Right renal cortex interstitium (tissue), 3 donors: ENCODE results near the gene FYTTD1. TPM values are rescaled to one million over a fixed set of nuclear protein-coding genes. Genes with fewer than 3 reads are reported as not detected.
"Not testable (repeated sequence)": the region's sequence is repeated elsewhere in the genome, so short reads cannot be mapped to it uniquely, and the experiment has no call there.

Experiments used
- DNase-seq, 3 donors: peaks; one replicate each; pipeline ENCODE4 v3.0.0-alpha.2; 2013; ENCODE audit warnings: low read depth in 3 of 3, low spot score in 2 of 3
- polyA plus RNA-seq, 3 donors: library from polyadenylated mRNA; unstranded; fragments of 120-200 nt; gene quantifications; one replicate each; pipeline ENCODE4 v1.2.1, GENCODE V29; 2013; ENCODE audit not compliant: insufficient read length in 3 of 3

FYTTD1 gene, protein sequence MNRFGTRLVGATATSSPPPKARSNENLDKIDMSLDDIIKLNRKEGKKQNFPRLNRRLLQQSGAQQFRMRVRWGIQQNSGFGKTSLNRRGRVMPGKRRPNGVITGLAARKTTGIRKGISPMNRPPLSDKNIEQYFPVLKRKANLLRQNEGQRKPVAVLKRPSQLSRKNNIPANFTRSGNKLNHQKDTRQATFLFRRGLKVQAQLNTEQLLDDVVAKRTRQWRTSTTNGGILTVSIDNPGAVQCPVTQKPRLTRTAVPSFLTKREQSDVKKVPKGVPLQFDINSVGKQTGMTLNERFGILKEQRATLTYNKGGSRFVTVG
- 100 to 1,000 TPM in 2 of 3 donors, 10 to 100 TPM in 1; 99.4 to 111 (median 108) TPM for polyA plus RNA-seq

DNA sequence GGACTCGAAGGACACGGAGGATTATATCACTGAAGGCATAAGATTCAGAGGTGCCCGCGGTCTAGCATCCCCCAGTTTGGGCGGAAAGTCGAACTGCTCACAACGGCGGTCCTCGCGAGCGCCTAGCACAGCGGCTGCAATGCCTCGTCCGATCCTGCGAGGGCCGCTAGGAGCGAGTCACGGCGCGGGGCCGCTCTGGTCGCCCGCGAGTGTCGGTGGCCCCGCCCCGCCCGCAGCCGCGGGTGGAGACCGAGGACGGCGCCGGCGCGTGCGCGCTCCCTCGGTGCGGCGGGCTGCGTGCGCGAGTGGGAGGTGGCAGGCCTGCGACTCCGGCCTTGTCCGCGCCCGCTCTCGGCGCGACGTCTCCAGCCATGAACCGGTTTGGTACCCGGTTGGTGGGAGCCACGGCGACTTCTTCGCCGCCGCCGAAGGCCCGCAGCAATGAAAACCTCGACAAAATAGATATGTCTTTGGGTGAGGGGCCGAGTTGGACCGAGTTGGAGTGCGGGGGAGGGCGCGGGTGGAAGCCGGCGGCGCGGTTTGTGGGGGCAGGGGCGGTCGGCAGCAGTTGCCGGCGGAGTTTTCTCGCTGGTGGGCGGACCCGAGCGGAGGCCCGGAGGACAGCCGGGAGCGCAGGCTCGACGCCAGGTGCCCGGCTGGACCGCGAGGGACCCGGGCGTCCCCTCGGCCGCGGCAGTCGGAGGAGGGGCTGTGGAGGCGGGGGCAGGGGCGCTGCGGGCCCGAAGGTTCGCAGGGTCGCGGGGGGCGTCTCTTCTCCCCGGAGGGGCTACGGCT, at the start of gene FYTTD1:
FYTTD1 (plus strand) TSS at position 283 of the 795 bp plus-strand sequence; CDS start at position 372, 89 bp downstream.
- peak; percentile 54 to 73 (median 69) for DNase-seq

DNA sequence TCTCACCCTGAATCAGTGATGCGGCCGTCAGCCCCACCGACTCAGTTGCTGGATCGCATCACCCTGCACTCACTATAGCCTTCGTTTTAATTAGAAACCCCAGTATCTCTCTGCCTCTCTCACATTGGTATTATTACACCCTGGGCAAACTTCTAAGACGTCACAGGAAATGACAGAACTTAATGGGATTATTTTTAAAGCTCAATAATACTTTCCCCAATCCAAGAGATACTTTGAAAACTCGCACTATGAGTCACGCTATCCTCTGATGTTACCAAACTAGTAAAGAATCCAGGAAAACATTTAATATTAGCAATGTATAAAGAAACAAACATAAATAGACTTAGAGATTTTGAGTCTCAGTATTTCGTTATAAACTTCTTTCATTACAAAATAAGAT, 49.6 kb upstream of the FYTTD1 start:
- no peak for DNase-seq

DNA sequence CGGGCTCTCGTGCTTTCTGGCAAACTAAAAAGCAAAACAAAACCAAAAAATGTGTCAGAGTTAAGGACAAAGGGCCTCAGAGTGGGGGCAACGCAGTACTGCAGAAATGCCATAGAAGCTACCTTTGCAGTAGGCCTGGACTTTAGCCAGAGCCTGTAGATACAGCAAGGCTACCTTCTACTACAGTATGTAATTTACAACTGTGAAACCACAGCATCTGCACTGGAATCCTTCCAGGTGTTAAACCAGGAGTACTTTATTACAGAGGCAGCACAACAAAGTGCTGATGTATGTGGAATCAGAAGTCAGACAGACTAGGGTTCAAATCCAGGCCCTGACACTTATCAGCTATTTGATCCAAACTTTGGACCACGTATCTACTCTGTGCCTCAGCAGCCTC, 47.8 kb upstream of the FYTTD1 start:
- DNase-seq: no peak

DNA sequence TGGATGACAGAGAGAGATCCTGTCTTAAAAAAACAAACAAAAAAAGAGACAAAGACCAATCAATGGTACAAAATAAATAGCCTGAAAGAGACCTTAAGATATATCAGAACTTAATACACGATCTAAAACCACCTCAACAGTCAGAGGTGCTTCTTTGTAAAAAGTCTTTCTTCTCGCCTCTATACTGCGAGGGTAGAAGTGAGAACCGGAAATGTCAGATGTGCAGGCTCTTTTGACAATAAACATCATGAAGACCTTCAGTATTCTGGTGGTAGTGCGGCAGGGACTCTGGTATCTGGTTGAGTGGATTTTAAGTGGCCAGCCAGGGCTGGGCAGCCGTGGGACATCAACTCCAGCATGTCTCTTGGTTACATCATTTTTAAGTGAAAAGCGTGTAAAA, 43.0 kb upstream of the FYTTD1 start:
- DNase-seq: no peak

DNA sequence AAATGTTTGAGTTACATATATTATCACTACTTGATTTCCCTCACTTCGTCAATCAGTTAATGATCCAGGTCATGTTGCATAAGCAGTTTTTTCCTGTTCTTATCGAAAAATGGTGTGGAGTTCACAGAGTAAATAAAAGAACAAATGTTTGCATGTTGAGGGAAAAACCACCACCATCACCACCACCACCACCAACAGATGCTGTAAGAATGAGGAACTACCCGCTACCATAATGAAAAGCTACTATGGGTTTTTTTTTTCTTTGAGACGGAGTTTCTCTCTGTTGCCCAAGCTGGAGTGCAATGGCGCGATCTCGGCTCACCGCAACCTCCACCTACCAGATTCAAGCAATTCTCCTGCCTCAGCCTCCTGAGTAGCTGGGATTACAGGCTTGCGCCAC, 40.5 kb upstream of the FYTTD1 start:
- DNase-seq: no peak

DNA sequence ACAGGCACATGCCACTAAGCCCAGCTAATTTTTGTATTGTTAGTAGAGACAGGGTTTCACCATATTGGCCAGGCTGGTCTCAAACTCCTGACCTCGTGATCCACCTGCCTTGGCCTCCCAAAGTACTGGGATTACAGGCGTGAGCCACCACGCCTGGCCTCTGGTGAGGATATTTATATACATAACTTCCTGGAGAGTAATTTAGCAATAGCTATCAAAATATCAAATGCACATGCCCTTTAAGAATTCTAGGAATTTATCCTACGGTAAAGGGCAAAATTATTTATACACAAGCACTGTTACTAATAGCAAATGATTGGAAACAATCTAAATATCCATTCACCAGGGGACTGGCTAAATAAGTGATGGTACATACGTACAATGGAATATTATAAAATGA, 38.7 kb upstream of the FYTTD1 start:
- DNase-seq: not testable (repeated sequence)

DNA sequence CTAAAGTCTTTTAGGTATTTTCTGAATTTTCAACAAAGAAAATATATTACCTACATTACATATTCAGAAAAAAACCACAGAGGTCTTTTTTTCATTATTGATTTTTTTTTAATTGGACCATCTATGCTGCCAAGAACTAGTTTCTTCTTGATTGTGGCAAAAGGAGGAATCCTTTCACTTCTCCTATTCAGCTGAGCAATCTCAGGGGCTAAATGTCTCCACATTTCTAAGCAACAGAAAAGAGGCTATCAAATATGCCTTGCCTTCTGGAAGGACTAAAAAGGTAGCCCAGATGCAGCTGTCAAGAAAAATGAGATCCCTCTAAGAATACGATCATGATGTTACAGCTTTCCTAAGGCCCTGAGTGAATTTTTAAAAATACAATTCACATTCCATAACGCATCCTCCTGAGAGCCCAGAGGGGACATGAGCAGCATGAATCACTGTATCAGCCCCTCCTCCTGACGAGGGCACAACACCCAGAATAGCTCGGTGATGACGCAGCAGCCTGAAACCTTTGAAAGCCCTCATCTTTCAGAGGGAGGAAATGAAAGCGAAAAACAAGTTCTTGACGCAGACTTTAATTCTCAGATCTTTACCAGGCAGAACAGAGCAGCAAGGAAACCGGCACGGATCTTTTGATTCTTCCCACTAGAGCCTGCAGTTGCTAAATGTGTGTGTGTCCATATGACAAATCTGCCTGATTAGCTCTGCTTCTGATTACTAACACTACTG, 37.5 kb upstream of the FYTTD1 start:
- DNase-seq: peak; percentile 31 to 57 (median 51)

DNA sequence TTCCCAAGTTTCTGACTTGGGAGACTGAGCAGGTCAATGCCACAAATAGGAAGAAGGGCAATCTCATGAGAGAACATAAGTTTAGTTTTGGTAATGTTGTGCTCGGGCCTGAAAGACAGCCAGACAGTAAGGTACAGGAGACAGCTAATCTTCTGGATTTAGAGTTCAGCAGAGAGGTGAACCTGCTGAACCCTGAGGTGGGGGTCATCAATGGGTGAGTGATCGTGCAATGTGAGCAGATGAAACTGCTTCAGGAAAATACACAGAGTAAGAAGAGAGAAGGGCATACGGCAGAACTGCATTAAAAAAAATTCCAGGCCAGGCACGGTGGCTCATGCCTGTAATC, 36.2 kb upstream of the FYTTD1 start:
- no peak for DNase-seq

DNA sequence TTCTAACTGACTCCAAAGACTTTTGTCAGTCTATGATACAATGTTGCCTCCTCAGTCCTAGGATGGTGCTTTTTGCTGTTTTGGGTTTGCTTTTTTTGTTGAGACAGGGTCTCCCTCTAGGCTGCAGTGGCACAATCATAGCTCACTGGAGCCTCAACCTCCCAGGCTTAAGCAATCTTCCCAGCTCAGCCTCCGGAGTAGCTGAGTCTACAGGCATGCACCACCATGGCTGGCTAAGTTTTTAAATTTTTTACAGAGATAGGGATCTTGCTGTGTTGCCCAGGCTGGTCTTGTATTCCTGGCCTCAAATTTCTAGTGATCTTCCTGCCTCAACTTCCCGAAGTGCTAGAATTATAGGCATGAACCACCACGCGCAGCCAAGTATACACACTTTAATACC, 35.4 kb upstream of the FYTTD1 start:
- no peak for DNase-seq

DNA sequence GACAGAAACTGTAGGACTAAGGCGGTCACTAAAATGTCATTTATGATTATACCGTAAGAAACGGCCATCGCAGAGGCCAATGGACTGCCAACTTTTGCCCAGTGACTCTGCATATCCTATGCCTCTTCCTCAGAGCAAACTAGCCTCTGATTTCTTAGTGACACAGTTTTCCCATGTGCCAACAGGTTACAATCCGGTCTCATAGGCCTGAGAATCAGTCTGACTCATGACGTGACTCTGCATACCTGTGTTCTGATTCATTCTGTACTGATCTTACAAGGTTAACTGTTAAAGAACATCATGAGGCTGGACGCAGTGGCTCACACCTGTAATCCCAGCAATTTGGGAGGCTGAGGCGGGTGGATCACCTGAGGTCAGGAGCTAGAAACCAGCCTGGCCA, 30.8 kb upstream of the FYTTD1 start:
- DNase-seq: no peak

DNA sequence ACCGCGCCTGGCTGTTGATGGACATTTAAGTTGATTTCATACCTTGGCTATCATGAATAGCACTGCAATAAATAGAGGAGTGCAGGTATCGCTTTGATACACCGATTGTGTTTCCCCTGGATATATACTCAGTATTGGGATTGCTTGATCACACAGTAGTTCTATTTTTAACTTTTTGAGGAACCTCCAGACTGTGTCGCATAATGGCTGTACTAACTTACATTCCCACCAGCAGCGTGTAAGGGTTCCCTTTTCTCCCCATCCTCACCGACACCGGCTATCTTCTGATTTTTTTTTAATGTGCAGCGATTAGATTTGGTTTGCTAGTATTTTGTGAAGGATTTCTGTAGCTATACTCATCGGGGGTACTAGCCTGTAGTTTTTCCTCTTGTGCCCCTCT, 29.0 kb upstream of the FYTTD1 start:
- no peak for DNase-seq

DNA sequence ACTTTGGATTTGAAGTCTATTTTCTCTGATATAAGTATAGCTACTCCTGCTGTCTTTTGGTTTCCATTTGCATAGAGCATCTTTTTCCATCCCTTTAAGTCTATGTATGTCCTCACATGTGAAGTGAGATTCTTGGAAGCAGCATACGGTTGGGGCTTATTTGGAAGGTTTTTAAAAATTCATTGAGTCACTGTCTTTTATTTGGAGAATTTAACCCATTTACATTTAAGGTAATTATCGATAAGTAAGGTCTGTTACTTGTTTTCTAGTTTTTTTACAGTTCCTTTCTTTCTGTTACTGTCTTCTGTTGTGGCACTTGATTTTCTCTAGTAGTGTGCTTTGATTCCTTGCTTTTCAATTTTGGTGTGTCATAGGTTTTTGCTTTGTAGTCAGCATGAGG, 26.9 kb upstream of the FYTTD1 start:
- DNase-seq: no peak

DNA sequence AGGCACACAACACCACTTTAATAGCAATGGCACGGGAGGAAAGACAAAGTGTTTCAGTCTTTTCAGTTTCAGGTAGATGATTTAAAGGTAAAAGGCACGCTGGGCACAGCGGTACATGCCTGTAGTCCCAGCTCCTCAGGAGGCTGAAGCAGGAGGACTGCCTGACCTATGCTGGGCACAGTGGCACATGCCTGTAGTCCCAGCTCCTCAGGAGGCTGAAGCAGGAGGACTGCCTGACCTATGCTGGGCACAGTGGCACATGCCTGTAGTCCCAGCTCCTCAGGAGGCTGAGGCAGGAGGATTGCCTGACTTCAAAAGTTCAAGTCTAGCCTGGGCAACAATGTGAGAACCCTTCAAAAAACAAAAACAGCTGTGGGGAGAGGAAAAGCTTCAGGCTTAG, 21.8 kb upstream of the FYTTD1 start:
- DNase-seq: not testable (repeated sequence)

DNA sequence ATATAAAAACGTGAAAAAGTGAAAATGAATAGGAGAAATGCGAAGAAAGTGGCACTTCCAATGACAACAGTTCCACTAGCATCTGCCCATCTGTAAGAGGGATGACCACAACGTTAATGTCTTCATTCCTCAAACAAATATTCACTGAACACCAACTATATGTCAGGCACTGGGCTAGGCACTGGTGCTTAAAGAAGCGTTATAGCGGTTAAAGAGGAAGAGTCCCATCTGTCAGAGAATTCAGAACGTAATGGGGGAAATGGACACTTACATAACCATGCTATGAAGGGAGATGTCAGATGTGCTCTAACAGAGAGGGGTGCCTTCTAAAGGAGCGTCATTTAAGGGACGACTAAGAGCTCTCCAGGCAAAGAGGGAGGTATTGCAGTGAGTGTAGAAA, 21.2 kb upstream of the FYTTD1 start:
- no peak for DNase-seq

DNA sequence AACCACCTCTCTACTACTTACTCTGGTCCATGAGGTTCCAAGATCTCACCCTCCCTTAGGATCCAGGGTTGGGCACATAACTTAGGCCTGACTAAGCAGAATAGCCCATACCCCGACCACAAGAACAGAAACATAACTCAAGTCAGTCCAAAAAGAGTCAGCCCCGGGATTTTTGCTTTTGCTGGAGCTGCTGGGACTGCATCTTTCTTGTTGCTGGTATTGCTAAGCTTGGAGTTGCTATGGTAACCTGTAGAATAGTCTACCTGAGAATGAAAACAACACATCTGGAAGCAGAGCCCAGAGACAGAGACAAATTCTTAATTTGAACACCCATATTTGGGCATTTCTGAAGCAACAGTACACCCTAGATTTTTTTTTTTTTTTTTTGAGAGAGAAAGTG, 19.5 kb upstream of the FYTTD1 start:
- DNase-seq: no peak

DNA sequence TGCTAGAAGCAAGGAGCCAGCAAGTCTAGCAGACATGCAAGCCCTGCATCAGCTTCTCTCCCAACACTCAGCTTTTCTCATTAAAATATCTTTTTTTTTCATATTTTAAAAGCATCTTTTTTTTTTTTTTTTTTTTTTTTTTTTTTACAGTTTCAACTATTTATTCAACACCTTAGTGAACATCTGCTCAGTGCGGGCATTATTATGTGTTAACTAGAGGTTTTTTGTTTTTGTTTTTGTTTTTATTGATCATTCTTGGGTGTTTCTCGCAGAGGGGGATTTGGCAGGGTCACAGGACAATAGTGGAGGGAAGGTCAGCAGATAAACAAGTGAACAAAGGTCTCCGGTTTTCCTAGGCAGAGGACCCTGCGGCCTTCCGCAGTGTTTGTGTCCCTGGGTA, 18.9 kb upstream of the FYTTD1 start:
- DNase-seq: not testable (repeated sequence)

DNA sequence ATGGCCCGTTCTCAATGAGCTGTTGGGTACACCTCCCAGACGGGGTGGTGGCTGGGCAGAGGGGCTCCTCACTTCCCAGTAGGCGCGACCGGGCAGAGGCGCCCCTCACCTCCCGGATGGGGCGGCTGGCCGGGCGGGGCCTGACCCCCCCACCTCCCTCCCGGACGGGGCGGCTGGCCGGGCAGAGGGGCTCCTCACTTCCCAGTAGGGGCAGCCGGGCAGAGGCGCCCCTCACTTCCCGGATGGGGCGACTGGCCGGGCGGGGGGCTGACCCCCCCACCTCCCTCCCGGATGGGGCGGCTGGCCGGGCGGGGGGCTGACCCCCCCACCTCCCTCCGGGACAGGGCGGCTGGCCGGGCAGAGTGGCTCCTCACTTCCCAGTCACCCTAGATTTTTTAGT, 18.2 kb upstream of the FYTTD1 start:
- DNase-seq: not testable (repeated sequence)

DNA sequence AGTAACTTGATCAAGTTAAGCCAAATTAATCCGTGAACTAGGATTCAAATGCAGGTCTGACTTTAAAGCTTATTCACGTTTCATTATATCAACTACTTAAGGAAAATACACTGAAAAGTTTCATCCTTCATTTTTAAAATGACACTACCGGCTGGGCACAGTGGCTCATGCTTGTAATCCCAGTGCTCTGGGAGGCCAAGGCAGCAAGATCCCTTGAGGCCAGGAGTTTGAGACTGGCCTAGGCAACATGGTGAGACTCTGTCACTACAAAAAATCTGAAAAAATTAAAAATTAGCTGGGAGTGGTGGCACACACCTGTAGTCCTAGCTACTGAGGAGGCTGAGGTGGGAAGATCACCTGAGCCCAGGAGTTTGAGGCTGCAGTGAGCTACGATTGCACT, 16.6 kb upstream of the FYTTD1 start:
- no peak for DNase-seq

DNA sequence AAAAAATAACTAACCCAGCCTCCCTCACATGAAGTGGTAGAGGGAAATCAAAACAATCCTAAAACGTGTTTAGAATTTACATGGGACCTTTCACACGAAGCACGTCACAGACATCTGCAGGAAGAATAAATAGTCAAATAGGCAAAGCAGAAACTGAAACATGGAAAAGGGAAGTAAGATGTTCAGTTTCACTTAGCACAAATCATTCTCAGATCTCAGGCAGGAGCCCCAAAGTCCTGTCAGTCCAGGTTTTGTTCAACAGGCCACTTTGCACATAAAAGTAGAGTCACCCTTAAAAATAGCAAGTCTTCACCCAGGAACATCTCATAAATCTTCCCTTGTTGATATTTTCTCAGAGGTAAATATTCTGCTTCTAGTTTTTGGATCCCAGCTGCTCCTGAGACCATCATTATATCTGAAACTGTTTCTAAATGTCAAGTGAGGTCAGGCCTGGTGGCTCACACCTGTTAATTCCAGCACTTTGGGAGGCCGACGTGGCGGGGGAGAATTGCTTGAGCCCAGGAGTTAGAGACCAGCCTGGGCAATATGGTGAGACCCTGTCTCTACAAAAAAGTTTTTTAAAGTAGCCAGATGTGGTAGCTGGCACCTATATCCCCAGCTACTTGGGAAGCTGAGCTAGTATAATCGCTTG, 14.9 kb upstream of the FYTTD1 start:
- DNase-seq: no peak

DNA sequence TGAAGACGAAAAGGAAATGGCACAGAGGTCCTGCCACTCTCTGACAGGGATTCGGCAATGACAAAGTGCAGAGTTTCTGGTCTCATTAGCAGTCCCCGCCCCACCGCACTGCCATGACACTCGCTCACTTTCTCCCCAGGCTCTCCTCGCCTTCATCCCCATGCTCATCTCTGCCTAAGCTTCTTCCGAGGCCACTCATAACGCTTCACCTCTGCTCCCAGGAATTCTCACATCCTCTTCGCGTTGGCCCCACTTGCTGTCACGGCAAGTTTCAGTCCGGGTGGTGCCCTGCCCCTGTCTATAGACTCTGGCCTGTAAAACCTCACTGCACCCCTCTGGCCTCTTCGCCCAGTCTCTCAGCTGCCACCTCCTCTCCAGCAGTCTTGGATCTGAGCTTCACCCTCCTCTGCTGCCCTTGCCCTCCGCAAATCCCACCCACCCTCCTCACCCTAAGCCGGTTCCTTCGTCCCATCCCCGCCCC, 13.6 kb upstream of the FYTTD1 start:
- no peak for DNase-seq
